ENCODE results near the gene ALX4.
A peak's percentile ranks its signal among the peaks of the same experiment; 100 is the strongest.

ALX4 gene

GRCh38 chr11:44267750-44268613, 42.0 kb downstream of the ALX4 start:
- no peak for DNase-seq (ENCODE audit: low spot score)

- no peak for DNase-seq (ENCODE audit: low spot score)
Observed at GRCh38 chr11:44267006-44267749, 42.8 kb downstream of the ALX4 start.

- DNase-seq (ENCODE audit: low spot score), result no peak
Observed at GRCh38 chr11:44266056-44266780, 43.7 kb downstream of the ALX4 start.

- no peak for DNase-seq (ENCODE audit: low spot score)
Observed at GRCh38 chr11:44264761-44265160, 45.2 kb downstream of the ALX4 start.

GRCh38 chr11:44264438-44264749, 45.5 kb downstream of the ALX4 start:
- DNase-seq (ENCODE audit: low spot score), result no peak

GRCh38 chr11:44263738-44264437, 46.1 kb downstream of the ALX4 start:
- no peak for DNase-seq (ENCODE audit: low spot score)

GRCh38 chr11:44261800-44262591, 47.9 kb downstream of the ALX4 start:
- no peak for DNase-seq (ENCODE audit: low spot score)

GRCh38 chr11:44260081-44260480, 49.9 kb downstream of the ALX4 start:
- no peak for DNase-seq (ENCODE audit: low spot score)

- DNase-seq (ENCODE audit: low spot score), result no peak
Observed at GRCh38 chr11:44258839-44259420, 51.0 kb downstream of the ALX4 start.

GRCh38 chr11:44258190-44258489, 51.8 kb downstream of the ALX4 start:
- DNase-seq (ENCODE audit: low spot score), result peak; percentile 4

GRCh38 chr11:44257338-44258189, 52.4 kb downstream of the ALX4 start:
- no peak for DNase-seq (ENCODE audit: low spot score)

GRCh38 chr11:44256673-44257291, 53.2 kb downstream of the ALX4 start:
- DNase-seq (ENCODE audit: low spot score), result no peak

- DNase-seq (ENCODE audit: low spot score), result peak; percentile 10
Observed at GRCh38 chr11:44255406-44256071, 54.4 kb downstream of the ALX4 start.

GRCh38 chr11:44252999-44253602, 56.8 kb downstream of the ALX4 start:
- DNase-seq (ENCODE audit: low spot score), result no peak

- DNase-seq (ENCODE audit: low spot score), result no peak
Observed at GRCh38 chr11:44250421-44250820, 59.5 kb downstream of the ALX4 start.

- no peak for DNase-seq (ENCODE audit: low spot score)
Observed at GRCh38 chr11:44248109-44248508, 61.8 kb downstream of the ALX4 start.

GRCh38 chr11:44247508-44247907, 62.4 kb downstream of the ALX4 start:
- no peak for DNase-seq (ENCODE audit: low spot score)

GRCh38 chr11:44246726-44247125, 63.2 kb downstream of the ALX4 start:
- no peak for DNase-seq (ENCODE audit: low spot score)
